IPS DF 6.9 (cell line): ENCODE measurements around the gene SLC17A9.
"Not testable (repeated sequence)": the region's sequence is repeated elsewhere in the genome, so short reads cannot be mapped to it uniquely, and the experiment has no call there.

Experiments
- DNase-seq: peaks from one replicate; pipeline ENCODE4 v3.0.0-alpha.2; 2013; ENCODE audit warnings: low read depth, low spot score
- H3K27ac ChIP-seq: one replicate; pipeline ENCODE4 v1.5.1; 2013; ENCODE audit warnings: low read length, control low read depth
- H3K27me3 ChIP-seq: 2 replicates; pipeline ENCODE4 v1.6.1; 2013; ENCODE audit warnings: mild to moderate bottlenecking, low read length; ENCODE audit not compliant: control insufficient read depth, insufficient read depth
- H3K36me3 ChIP-seq: 2 replicates; pipeline ENCODE4 v1.6.1; 2013; ENCODE audit warnings: low read length; ENCODE audit not compliant: control insufficient read depth, insufficient read depth
- H3K4me1 ChIP-seq: 2 replicates; pipeline ENCODE4 v1.6.1; 2013; ENCODE audit warnings: low read length; ENCODE audit not compliant: control insufficient read depth, insufficient read depth
- H3K4me3 ChIP-seq: 2 replicates; pipeline ENCODE4 v1.5.1; 2013; ENCODE audit warnings: mild to moderate bottlenecking, low read length
- H3K9me3 ChIP-seq: 2 replicates; pipeline ENCODE4 v1.6.1; 2013; ENCODE audit warnings: low read length, inconsistent platforms; ENCODE audit not compliant: control insufficient read depth, insufficient read depth
- WGBS: extraction: QIAGEN DNeasy Blood & Tissue Kit; methylation state at CpG from one replicate; pipeline ENCODE4 v1.1.7; 2013; ENCODE audit warnings: mixed read lengths, missing lambda C conversion rate; ENCODE audit not compliant: insufficient read length, insufficient coverage; 5-methylcytosine and 5-hydroxymethylcytosine counted together

Gene SLC17A9

DNA sequence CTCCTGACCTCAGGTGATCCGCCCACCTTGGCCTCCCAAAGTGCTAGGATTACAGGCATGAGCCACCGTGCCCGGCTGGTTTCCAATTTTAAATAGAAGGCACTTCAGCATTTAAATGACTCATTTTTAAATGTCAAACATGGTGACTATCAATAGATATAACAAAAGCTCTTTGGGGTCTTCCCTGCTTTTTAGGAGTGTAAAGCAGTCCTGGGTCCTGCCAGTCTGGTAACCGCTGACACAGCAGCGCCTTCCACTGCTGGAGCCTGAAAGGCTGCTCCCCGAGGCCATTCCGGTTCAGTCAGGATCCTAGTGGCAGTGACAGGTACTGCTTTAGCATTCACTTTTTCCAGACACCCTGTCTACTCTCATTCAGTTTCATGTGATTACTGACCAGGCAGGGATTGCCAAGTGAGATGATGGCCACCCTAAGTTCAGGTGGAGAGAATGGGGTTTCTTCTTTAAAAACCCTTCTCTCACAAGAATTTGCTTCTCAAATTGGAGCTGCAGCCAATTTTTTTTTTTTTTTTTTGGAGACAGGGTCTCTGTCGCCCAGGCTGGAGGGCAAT, 31.3 kb upstream of the SLC17A9 start:
- H3K27me3 ChIP-seq = no peaks in the 10 kb centered on the region
- H3K4me1 ChIP-seq = peaks cover 15% of the 10 kb centered on the region
- no peak for DNase-seq
- no peaks in the 10 kb centered on the region for H3K36me3 ChIP-seq
- no peak overlapping the region for H3K27ac ChIP-seq
- H3K9me3 ChIP-seq = no peaks in the 10 kb centered on the region
- no CpG with 5 or more reads among the region's 8 CpGs for WGBS
- no peak overlapping the region for H3K4me3 ChIP-seq

DNA sequence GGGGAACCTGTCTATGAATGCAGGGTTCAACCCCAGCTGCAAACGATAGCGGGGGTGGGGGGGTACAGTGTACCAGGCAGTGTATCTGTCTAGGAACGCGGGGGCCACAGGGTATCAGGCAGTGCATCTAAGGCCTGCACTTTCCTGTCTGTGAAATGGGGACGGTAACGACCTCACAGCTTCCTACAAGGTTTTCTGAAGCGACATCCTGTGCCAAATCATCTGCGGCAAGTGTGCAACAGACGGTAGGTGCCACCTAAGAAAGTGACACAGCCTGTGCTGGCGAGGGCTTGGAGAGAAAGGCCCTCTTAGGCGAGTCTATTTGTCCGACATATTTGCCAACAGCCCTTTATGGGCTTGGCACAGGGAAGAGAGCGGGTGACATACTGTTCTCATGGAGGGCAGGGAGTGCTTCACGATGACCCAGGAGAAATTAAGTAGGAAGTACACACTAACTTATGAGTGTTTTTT, 30.0 kb upstream of the SLC17A9 start:
- no peak for DNase-seq
- Histone ChIP-seq H3K27ac (no peak overlapping the region), H3K4me1 (peaks cover 13% of the 10 kb centered on the region), H3K36me3 (no peaks in the 10 kb centered on the region), H3K27me3 (no peaks in the 10 kb centered on the region), H3K9me3 (no peaks in the 10 kb centered on the region), H3K4me3 (no peak overlapping the region)
- WGBS = no CpG with 5 or more reads among the region's 14 CpGs

DNA sequence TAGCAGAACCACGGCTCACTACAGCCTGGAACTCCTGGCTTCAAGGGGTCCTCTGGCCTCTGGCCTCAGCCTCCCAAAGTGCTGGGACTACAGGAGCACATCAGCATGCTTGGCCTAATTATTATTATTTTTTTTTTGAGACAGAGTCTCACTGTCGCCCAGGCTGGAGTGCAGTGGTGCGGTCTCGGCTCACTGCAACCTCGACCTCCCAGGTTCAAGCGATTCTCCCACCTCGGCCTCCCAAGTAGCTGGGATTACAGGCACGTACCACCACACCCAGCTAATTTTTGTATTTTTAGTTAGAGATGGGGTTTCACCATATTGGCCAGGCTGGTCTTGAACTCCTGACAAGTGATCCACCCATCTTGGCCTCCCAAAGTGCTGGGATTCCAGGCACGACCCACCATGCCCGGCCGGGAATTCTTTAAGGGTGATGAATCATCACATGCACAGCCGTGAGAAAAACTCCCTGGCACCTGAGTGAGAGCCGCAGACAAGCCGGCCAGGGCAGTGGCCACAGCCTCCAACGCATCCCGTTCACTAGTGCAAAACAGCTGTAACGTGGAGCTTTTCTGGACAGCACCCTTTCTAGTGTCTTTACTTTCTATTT, 29.3 kb upstream of the SLC17A9 start:
- DNase-seq, H3K27me3 ChIP-seq, H3K4me3 ChIP-seq, H3K9me3 ChIP-seq, H3K27ac ChIP-seq, H3K36me3 ChIP-seq: not testable (repeated sequence)
- peaks cover 10% of the 10 kb centered on the region for H3K4me1 ChIP-seq
- no CpG with 5 or more reads among the region's 17 CpGs for WGBS

- peaks cover 9% of the 10 kb centered on the region for H3K4me1 ChIP-seq
These were observed 28.7 kb upstream of the SLC17A9 start for GRCh38 chr20:62923669-62924441.

DNA sequence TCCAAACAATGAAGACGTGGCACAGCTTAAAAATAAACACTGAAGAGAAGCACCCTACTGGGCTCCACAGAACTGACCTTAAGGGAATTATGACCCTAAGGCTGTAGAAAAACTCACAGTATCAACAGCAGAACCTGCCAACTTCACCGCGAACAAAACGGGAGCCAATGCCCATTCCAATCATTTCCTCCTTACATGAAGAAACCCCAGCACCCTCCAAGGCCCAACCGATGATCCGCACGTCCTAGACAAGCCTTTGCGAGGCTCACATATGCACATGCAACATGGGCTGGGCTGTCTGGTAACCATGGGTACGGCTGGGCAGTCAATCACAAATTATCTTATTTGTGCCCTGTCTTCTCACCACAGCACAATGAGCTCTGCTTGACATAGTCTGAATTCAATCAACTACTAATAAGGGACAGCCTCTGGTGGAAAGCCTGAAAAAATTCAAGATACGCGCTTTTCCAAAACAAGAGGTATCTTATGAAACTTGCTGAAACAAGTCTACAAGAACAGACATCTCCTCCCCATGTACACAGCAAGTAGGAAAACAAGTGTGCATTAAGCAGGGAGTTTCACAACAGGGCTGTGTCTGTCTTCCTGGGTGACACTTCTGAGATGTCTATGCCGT, 27.9 kb upstream of the SLC17A9 start:
- Histone ChIP-seq H3K4me1 (peaks cover 8% of the 10 kb centered on the region), H3K27ac (no peak overlapping the region), H3K36me3 (no peaks in the 10 kb centered on the region), H3K27me3 (no peaks in the 10 kb centered on the region), H3K9me3 (no peaks in the 10 kb centered on the region), H3K4me3 (no peak overlapping the region; the same call in 1 of the 2 replicates)
- no CpG with 5 or more reads among the region's 12 CpGs for WGBS
- no peak for DNase-seq

More at GRCh38 chr20:62923669-62924441, 28.7 kb upstream of the SLC17A9 start:
- WGBS = no CpG with 5 or more reads among the region's 7 CpGs
- Histone ChIP-seq H3K27ac (no peak overlapping the region), H3K27me3 (no peaks in the 10 kb centered on the region), H3K9me3 (no peaks in the 10 kb centered on the region), H3K4me3 (no peak overlapping the region), H3K36me3 (no peaks in the 10 kb centered on the region)
- no peak for DNase-seq

DNA sequence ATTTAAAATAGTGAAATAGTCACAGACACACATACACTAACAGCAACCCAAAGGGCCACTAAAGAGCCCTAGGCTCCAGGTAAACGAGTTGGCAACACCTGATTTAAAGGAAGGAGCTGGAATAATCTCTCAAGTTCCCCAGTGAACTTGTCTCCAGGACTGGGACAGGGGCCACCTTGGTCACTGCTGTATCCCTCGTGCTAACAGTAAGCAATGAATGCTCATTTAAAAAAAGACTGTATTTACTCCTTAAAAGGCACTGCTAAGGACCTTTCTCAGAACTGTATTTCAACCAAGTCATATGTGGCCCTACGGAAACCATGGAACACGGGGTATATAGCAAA, 27.5 kb upstream of the SLC17A9 start:
- Histone ChIP-seq H3K9me3 (no peaks in the 10 kb centered on the region), H3K4me1 (peaks cover 7% of the 10 kb centered on the region), H3K27ac (no peak overlapping the region), H3K36me3 (no peaks in the 10 kb centered on the region), H3K4me3 (peak overlapping the region; percentile 74; the same call in 1 of the 2 replicates), H3K27me3 (no peaks in the 10 kb centered on the region)
- DNase-seq = no peak
- WGBS = no CpG with 5 or more reads among the region's 4 CpGs

DNA sequence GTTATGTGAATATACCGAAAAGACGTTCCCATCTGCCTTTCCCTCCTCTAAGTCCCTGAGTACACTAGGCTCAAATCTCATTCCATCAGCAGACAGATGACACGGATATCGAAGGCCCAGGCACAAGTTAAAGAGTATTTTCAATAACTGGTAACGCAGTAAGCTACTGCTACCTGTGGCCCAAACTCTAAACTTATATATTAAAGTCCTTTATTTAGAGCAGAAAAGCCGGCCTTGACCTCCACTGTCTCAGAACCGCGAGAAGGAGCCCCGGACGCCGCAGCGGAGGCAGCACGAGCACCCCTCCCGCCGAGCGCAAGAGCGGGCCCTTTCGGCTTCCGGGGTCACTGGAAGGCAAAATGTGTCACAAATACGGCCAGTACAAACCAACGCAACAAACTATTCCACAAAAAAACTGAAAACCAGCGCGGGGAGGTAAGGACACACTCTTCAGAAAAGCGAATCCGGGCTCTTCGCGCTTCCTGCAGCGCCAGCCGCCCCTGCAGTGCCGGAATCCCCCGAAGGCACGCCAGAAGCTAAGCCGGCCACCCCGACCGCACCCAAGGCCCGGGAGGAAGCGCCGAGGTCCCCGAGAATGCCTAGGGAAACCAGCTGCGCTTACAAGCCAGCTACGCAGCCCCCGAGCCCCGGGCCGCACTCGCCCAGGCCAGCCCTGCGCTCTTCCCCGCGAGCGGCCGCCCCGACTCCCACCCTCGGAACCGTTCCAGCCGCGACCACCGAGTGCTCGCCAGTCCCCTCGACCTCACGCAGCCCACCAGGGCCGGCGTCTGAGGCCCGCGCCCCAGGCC, 26.9 kb upstream of the SLC17A9 start:
- H3K9me3 ChIP-seq = no peaks in the 10 kb centered on the region
- H3K4me3 ChIP-seq = peak overlapping the region; percentile 74
- DNase-seq = no peak
- WGBS = no CpG with 5 or more reads among the region's 63 CpGs
- H3K27ac ChIP-seq = no peak overlapping the region
- H3K36me3 ChIP-seq = no peaks in the 10 kb centered on the region
- H3K27me3 ChIP-seq = no peaks in the 10 kb centered on the region
- peaks cover 5% of the 10 kb centered on the region; the same call in 1 of the 2 replicates for H3K4me1 ChIP-seq

DNA sequence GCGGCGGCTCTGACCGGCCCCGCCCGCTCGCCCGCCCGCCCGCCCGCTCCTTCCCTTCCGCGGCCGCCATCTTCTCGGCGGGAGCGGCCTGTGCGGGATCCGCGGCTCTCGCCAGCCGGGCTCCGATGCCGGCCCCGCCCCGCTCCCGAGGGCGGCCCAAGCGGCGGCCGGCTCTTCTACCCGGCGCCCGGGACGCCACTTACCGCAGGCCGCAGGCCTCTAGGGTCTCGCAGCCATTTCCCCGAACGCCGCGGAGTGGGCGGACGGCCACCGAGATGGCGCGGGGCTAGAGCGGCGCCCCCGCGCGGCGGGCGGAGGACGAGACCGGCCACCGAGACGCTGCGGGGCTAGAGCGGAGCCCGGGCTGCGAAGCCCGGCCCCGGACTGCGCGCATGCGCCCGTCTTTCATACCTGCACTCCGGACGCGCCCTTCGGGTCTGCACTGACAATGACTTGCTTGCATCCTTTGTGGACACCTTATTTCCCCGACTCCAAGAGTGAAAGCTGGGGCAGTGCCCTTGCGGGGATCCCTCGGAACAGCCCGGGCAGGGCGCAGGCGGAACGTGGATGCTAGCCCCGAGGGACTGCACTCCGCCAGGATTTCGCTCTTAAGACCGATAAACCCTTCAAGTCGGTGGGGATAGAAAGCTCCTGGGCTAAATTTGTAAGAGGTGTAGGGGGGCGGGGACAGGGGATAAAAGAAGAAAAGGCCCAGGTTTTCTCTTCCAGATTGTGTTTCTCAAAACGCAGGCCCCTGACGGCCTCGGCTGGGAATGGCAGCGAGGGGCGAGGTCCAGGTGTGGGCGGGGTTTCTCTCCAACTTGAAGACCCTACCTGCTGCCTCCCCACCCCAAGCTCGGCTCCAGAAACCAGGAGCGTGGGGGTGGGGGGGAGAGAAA, 26.0 kb upstream of the SLC17A9 start, which contains the start of gene DIDO1:
DIDO1 (minus strand) TSS at position 277 of the 899 bp plus-strand sequence.
- Histone ChIP-seq H3K36me3 (no peaks in the 10 kb centered on the region), H3K9me3 (no peaks in the 10 kb centered on the region), H3K4me3 (peak within 1 kb of the TSS; percentile 74), H3K27me3 (no peaks in the 10 kb centered on the region), H3K4me1 (peaks cover 5% of the 10 kb centered on the region; the same call in 1 of the 2 replicates), H3K27ac (peak within 1 kb of the TSS; percentile 48)
- no CpG with 5 or more reads among the region's 92 CpGs for WGBS
- DNase-seq = no peak

GRCh38 chr20:62927128-62927705, 25.3 kb upstream of the SLC17A9 start:
- peak overlapping the region; percentile 74; the same call in 1 of the 2 replicates for H3K4me3 ChIP-seq
- no peaks in the 10 kb centered on the region for H3K36me3 ChIP-seq
- H3K27me3 ChIP-seq = no peaks in the 10 kb centered on the region
- peak overlapping the region; percentile 48 for H3K27ac ChIP-seq
- H3K9me3 ChIP-seq = no peaks in the 10 kb centered on the region
- no CpG with 5 or more reads among the region's 12 CpGs for WGBS
- H3K4me1 ChIP-seq = peaks cover 5% of the 10 kb centered on the region; the same call in 1 of the 2 replicates
- DNase-seq = no peak
